Measurements from ENCODE around the gene ARPC4. TPM values are rescaled to one million over a fixed set of nuclear protein-coding genes. Genes with fewer than 3 reads are reported as not detected.

The ARPC4 gene
- total and polyA plus RNA-seq, 2 donors (not counting 3 experiments of a cell fraction or from before 2014, with no cell fraction given): 181 to 197 TPM

DNA sequence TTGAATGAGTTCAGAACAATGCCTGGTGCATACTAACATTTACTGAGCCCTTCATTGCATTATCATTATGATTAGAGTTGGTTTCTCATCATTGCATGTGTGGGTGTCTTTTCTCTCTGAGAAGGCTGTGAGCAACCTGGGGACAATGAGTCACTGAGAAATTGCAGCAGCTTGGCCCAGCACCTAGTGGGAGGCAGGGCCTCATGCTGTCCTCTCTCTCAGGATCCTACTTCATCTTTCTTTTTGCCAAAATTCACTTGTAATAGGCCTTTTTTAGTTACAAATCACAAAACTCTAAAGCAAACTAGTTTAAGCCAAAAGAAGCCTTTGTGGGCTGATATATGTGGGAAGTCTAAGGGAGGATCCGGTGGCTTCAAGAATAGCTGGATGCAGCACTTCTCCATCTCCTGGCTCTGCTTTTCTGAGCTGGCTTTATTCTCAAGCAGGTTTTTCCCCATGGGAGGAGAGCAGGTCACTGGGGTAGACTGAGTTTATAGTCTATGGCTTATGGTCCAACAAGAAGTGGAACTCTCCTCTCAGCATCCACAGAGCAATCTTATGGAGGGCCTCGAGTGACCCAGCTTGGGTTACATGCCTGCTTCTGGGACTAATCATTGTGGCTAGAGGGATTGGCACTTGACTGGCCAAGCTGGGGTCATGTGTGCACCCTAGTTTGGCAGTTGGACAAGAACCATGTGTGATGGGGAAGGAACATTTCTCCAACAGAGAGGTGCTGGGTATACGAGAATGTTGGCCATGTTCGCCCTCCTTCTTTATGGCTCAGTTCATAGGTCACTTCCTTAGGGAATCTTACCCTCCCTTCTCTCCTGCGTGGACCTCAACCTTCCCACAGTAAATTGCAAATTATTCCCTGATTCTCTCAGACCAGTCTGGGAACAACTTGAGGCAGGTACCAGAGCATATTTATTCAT, 14.5 kb upstream of the ARPC4 start:
- Histone ChIP-seq H3K27ac (ENCODE audit: insufficient read depth, low read depth, low read length) (no peak overlapping the region), H3K9me3 (replicated peaks; ENCODE audit: control insufficient read depth, insufficient read depth, low read length) (no peaks in the 10 kb centered on the region), H3K4me3 (replicated peaks in 1 of 3; ENCODE audit: insufficient read depth in 1 of 3, low read depth in 1 of 3, low read length in 3 of 3) (no peak overlapping the region), H3K27me3 (ENCODE audit: control insufficient read depth in 2 of 2, insufficient read depth in 2 of 2, low read length in 2 of 2) (no peaks in the 10 kb centered on the region), H3K36me3 (ENCODE audit: control insufficient read depth in 2 of 2, extremely low read depth in 1 of 2, insufficient read depth in 2 of 2, low read length in 2 of 2) (peaks cover 0 to 2% of the 10 kb centered on the region in 2 experiments), H3K4me2 (ENCODE audit: insufficient read depth, low read length) (no peak overlapping the region), H2AFZ (ENCODE audit: low read depth, low read length) (no peak overlapping the region), H3K79me2 (ENCODE audit: control insufficient read depth, insufficient read depth, low read length) (no peaks in the 10 kb centered on the region), H3K9me1 (replicated peaks; ENCODE audit: control insufficient read depth, extremely low read depth, insufficient read depth, low read length) (no peaks in the 10 kb centered on the region), H3K4me1 (ENCODE audit: control insufficient read depth, extremely low read depth, insufficient read depth, low read length) (no peaks in the 10 kb centered on the region), H4K20me1 (replicated peaks; ENCODE audit: control insufficient read depth, extremely low read depth, insufficient read depth, low read length) (no peaks in the 10 kb centered on the region), H3K9ac (replicated peaks; ENCODE audit: extremely low read depth, insufficient read depth, low read length) (no peak overlapping the region)
- no peak for FAIRE-seq
- DNase-seq (ENCODE audit: low read depth, low spot score): no peak
- POLR2A ChIA-PET: no interaction called here
- dilution Hi-C loops (cut with MboI; ENCODE audit: extremely low pct_ligation_motif_present, low sequenced_read_pairs) (no loop called here), intact Hi-C loops (cut with micrococcal nuclease) (no loop called here)
- TF ChIP-seq POLR2AphosphoS5 (IDR thresholded peaks at IDR 0.05; ENCODE audit: insufficient read depth, low read depth, low read length) (no peak), GATA2 (IDR thresholded peaks at IDR 0.05; ENCODE audit: insufficient read depth, insufficient read length, low read depth, low read length) (no peak), POLR2A (IDR thresholded peaks at IDR 0.05; ENCODE audit: low read depth, low read length) (no peak), MYC (IDR thresholded peaks at IDR 0.05; ENCODE audit: low read depth, low read length) (no peak), EZH2 (IDR thresholded peaks at IDR 0.05; ENCODE audit: borderline replicate concordance, low read depth, low read length, severe bottlenecking) (no peak), JUN (IDR thresholded peaks at IDR 0.05; ENCODE audit: borderline replicate concordance, insufficient read depth, insufficient read length, low read depth) (no peak), MAX (IDR thresholded peaks at IDR 0.05; ENCODE audit: insufficient read depth, insufficient read length) (no peak), FOS (IDR thresholded peaks at IDR 0.05; ENCODE audit: borderline replicate concordance, insufficient read depth, low read length) (no peak)
- TF ChIP-seq, protein P1, sequence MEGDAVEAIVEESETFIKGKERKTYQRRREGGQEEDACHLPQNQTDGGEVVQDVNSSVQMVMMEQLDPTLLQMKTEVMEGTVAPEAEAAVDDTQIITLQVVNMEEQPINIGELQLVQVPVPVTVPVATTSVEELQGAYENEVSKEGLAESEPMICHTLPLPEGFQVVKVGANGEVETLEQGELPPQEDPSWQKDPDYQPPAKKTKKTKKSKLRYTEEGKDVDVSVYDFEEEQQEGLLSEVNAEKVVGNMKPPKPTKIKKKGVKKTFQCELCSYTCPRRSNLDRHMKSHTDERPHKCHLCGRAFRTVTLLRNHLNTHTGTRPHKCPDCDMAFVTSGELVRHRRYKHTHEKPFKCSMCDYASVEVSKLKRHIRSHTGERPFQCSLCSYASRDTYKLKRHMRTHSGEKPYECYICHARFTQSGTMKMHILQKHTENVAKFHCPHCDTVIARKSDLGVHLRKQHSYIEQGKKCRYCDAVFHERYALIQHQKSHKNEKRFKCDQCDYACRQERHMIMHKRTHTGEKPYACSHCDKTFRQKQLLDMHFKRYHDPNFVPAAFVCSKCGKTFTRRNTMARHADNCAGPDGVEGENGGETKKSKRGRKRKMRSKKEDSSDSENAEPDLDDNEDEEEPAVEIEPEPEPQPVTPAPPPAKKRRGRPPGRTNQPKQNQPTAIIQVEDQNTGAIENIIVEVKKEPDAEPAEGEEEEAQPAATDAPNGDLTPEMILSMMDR (IDR thresholded peaks at IDR 0.05; ENCODE audit: extremely low read depth in 1 of 2, insufficient read depth in 1 of 2, low read depth in 1 of 2, low read length in 2 of 2): no peak
- CTCF ChIA-PET: no interaction called here
- no TSS peak for BruUV-seq (replicated peaks)
